Measurements from ENCODE around the gene TIMM23B.
"Not testable (repeated sequence)": the region's sequence is repeated elsewhere in the genome, so short reads cannot be mapped to it uniquely, and the experiment has no call there.

Gene TIMM23B

DNA sequence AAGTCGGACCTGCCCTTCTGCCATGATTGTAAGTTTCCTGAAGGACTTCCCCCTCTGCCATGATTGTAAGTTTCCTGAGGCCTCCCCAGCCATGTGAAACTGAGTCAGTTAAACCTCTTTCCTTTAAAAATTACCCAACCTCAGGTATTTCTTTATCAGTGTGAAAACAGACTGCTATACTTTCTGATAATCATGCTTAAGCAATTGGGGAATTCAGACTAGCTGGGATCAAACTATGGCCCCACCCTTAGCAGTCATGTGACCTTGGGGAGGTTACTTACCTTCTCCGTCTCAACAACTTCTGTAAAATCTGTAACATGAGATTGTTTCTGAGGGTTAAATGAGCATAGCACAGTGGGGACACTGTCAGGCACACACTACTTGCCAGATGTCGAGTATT lies 45.4 kb downstream of the TIMM23B start:
- not testable (repeated sequence) for DNase-seq

DNA sequence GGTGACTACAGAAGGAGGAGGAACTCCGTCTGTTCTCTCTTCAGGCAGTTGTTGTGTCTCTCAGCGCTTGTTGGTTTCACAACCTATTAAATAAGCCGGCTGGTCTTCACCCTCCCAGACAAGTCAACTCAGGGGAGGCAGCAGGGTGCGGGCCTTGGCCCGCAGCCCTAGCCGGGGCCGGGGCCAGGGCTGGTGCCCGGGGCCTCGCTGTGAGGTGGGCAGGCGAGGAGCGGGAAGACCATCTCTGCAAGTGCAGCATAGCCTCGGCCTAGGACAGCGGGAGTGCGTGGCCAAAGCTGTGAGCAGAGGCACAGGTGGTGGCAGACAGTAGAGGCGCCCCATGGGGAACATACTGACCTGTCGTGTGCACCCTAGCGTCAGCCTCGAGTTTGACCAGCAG lies 46.5 kb downstream of the TIMM23B start, which contains the start of gene AGAP6:
AGAP6 (plus strand) TSS at position 31 of the 400 bp plus-strand sequence; CDS start at position 341, 310 bp downstream.
- not testable (repeated sequence) for DNase-seq

DNA sequence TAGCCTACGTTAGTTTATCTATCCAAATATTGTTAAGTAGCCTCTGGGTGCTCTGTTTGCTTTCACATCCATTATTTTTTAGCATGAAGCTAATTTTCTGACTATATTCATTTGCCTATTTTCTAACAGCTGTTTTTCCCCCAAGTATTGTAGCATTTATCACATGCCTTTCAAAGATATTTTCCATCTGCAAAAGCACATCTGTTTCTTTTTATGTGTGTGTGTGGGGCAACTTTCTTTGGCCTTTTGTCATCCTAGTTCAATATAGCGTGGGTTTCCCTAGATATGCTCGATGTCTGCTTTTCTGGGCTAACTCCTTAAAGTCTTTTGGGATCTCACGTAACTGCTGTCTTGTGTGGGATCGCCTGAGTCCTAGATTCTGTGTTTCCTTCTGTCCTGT lies 53.5 kb downstream of the TIMM23B start:
- DNase-seq, result not testable (repeated sequence)

DNA sequence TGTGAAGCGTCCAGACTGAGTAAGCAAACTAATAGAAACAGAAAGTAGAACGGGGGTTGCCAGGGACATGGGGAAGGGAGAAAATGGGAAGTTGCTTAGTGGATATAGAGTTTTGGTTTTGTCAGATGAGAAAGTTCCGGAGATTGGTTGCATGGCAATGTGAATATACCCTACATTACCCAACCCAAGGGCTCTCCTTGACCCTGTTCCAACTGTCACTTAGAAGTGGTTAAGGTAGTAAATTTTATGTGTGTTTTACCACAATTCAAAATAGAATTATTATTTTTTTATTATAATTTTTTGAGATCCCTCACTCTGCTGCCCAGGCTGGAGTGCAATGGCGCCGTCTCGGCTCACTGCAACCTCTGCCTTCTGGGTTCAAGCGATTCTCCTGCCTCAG lies 72.2 kb downstream of the TIMM23B start:
- DNase-seq, result not testable (repeated sequence)

DNA sequence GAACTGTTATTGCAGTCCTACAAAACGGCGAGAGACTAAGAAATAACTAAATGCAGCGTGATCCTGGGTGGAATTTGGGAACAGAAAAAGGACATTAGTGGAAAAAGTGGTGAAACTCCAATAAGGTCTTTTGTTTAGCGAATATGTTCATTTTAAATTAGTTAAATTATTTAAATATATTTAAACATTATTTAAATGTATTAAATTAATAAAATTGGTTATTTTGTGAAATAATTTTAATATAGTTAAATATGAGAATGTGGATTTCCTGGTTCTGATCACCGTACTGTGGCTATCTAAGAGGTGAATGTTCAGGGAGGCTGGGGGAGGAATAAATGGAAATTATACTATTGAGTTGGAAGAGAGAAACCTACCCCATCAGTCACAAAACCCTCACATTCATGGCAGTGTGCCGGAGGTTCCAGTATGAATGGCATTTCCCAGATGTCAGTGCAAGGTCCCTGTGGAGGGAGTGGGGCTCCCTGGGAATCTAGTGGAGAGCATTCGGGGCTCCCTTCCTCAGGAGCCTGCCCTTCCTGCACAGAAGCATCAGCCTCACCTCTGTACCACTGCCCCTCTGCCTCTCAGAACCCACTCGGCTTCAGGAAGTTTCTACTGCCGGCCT lies 73.9 kb downstream of the TIMM23B start:
- DNase-seq, result not testable (repeated sequence)

DNA sequence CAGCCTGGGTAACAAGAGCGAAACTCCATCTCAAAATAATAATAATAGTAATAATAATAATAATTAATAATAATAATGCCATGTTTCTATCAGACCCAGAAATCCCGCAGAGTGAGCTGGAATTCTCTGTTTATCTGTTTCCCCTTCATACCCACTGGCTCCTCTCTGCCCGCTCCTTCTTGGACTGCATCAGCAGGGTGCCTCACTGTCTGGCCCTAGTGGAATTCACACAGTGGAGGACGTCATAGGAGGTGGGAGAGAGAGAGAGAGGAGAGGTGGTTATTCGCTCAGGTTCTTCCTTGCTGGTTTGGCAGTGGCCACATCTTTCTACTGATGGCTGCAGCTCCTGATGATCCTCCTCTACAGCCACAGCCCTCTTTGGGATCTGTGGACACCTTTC lies 75.1 kb downstream of the TIMM23B start:
- not testable (repeated sequence) for DNase-seq

DNA sequence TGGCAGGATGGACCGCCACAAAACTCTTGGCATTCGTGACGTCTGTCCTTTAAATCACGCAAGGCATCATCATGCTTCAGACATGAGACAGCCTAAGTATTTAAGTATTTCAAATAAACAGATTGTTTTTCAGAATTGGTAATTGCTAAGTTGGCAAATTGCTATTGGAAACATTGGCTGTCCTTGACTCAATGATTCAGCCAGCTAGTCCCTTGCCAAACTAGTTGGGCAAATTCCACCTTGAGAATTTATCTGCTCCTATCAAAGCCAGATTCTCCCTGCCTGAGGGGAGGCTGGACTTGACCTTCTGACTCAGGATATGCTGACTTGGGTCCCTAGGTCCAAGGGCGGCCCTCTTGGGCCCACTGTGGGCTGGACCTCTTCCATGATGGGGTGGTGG lies 75.8 kb downstream of the TIMM23B start:
- not testable (repeated sequence) for DNase-seq

DNA sequence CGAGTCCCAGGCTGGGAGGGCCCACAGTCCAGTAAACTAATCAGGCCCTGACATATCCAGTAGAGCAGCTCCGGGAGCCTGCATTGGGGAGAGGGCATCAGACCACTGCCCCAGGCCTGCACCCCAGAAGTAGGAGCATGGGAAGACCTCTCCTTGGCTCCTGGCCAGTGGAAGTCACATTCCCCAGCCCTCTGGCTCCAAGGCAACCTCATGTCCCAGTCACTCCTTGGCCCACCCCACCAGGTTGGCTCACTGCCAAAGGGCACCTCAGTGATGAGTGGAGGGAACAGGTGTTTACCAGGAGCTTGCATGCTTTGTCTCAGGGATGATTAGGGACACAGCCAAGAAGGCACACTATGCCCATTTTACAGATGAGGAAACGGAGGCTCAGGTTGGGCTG lies 77.4 kb downstream of the TIMM23B start:
- DNase-seq, result not testable (repeated sequence)

DNA sequence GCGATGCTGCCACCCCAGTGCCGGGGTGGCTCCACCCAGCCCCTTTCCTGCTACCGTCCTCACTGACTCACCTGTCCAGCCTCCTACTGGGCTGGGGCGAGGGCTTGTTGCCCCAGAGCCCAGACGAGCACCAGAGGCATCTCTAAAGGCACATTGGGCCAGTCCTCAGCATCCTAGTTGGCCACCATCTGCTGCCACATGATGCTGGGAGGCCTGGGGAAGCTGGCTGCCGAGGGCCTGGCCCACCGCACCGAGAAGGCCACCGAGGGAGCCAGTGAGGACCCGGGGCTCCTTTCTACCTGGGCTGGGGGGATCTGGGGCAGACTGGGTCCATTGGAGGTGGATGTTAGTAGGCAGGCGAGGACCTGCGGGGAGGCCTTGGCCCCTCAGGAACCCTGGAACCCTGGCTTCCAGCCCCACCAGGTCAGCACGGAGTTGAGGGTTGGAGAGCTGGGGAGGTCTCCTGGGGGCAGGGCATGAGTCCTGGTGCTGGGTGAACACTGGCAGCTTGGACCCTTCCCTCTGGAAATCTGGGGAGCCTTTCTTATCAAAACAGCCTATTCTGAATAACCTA lies 78.7 kb downstream of the TIMM23B start:
- DNase-seq, result not testable (repeated sequence)

DNA sequence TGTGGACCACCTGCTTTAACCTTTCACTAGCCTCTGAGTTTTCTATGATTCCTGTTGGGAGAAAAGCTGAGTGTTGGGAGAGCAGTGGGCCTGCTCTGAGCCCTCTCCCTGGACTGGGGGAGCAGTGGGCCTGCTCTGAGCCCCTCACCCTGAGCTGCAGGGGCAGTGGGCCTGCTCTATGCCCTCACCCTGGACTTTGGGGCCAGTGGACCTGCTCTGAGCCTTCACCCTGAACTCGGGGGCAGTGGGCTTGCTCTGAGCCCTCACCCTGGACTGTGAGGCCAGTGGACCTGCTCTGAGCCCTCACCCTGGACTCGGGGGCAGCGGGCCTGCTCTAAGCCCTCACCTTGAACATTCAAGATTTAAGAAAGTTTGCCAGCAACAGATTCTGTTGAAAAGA lies 79.8 kb downstream of the TIMM23B start:
- no peak for DNase-seq
